ENCODE measurements around the gene ELAVL2. TPM values are rescaled to one million over a fixed set of nuclear protein-coding genes. Genes with fewer than 3 reads are reported as not detected.
"Not testable (repeated sequence)": the region's sequence is repeated elsewhere in the genome, so short reads cannot be mapped to it uniquely, and the experiment has no call there.

The ELAVL2 gene
- total RNA-seq, 1 donor from 2014 or later: 1.8 TPM

DNA sequence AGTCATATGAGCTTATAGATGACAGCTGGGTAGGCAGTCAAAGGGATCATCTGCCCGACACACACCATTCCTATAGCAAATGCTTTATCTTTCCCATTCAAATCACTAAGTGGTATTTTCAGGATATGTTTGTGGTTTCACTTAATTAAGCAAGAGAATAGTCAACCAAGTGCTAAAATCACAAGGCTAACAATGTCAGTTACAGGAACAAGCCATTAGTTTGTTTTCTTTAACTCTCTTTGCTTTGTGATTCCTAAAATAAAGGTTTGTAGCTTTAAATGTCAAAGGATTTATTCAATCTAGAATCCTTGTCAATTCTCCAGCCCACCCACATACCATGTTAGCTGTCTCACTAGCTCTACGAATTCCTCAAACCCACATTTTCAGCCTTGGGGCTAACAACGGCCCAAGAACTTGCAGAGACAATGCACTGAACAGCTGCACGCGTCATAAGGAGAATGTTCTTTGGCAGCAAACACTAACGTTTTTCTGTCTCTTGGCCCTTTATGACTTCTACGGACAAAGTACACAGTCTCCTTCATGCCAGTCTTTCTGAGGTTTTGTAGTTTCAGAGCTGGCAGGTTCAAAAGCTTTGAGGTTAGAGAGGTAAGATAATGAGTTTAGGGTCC, 56.6 kb downstream of the ELAVL2 start:
- DNase-seq: peak; percentile 44

- DNase-seq: no peak
Observed at GRCh38 chr9:23768861-23769260, 57.2 kb downstream of the ELAVL2 start.

GRCh38 chr9:23766613-23767012, 59.4 kb downstream of the ELAVL2 start:
- peak; percentile 16 for DNase-seq

- DNase-seq: no peak
Observed at GRCh38 chr9:23765561-23765960, 60.5 kb downstream of the ELAVL2 start.

DNA sequence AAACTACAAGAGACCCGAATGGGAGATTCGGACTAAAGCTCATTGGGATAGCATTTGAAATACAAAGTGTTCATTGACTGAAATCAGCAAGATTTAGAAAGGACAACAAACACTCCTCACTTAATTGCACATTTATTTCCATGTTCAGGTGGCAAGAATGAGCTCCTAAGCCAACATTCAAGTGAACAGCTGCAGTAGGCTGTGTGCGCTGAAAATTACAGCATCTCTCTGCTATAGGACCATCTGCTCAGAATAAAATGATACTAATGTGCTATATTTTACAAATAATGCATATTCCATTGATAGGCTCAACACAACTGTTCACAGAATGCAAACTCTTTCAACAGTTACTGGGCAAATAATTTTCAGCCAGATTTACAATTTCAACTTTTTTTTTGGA, 61.8 kb downstream of the ELAVL2 start:
- DNase-seq: no peak

DNA sequence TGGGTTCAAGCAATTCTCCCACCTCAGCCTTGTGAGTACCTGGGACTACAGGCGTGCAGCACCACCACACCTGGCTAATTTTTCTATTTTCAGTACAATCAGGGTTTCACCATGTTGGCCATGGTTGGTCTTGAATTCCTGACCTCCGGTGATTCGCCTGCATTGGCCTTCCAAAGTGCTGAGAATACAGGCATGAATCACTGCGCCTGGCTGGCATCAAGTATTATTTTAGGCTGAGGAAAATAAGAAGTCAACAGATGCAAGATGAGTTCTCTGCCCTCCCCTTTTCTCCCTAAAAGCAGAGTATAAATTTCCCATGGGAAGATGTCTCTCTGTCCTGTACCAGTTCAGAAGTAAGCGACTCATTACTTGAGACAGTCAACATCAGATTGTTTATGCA, 71.5 kb downstream of the ELAVL2 start:
- no peak for DNase-seq

DNA sequence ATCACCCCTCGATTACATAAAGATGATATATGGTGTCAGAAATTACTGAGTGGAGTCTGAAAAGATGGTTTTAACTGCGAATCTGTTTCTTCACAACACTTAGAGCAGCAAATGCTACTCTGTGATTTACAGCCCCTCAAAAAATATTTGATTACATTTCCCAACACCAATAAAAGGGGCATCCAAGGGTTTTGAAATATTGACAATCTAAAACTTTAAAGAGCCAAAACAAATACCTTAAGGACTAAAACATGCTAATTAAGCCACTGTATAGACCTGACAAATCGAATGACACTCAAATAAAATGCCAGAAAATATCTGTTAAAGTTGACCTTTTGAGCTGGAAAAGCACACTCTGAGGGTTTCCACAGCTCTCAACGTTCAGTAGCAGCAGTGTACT, 73.2 kb downstream of the ELAVL2 start:
- no peak for DNase-seq

- no peak for DNase-seq
Observed at GRCh38 chr9:23751633-23752032, 74.4 kb downstream of the ELAVL2 start.

DNA sequence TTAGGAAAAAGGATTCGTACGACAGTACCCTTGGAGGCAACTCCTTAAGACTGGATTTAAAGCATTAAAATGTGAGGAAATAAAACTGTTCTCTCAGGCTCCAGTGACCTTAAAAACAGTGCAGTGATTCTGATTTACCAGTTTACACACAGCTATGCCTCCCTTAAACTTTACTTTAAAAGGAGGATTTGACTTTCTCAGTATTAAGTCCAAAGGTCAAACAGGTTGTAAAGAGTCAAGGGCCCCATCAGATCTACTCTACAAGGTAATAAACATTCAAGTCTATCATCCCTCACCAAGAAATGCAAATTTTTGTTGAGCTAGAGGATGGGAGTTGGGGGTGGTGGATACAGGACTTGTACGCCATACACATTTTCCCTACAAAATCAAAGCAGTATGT, 75.2 kb downstream of the ELAVL2 start:
- no peak for DNase-seq

GRCh38 chr9:23747088-23748075, 78.7 kb downstream of the ELAVL2 start:
- DNase-seq: peak; percentile 23

- DNase-seq: no peak
Observed at GRCh38 chr9:23746317-23746716, 79.7 kb downstream of the ELAVL2 start.

GRCh38 chr9:23743036-23743435, 83.0 kb downstream of the ELAVL2 start:
- DNase-seq: no peak

DNA sequence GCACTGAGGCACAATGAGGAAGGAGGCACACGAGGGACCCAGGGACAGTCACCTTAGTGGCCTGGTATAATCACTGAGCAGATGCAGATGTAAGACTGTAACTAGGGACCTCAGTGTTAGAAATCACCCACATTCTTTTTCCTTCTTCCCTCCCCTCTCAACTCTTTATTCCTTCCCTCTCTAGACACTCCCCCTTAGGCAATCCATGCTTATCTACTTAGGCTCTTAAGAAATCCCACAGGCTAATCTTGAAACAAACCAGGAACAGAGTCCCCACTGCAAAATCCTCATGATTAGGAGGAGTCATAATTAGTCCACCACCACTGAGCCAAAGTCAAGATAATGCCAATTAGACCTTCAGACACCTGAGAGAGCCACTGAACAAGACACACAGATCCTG, 84.7 kb downstream of the ELAVL2 start:
- DNase-seq: no peak

DNA sequence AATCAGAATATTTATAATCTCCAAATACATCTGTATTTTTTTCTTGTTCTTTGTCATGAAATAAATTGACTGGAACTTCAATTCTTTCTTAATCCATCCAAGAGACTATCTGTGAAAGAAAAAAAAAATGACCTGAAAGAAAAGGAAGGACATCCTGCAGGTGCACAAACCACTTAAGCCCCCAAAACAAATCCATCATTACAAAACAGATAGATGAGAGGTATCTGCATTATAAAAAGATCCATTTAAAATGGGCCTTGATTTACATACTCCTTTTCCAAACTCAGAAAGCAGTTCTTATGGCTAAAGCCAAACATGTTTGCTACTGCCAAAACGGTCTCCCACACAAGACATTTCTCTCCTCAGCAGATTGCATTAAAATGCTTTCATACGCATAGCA, 85.5 kb downstream of the ELAVL2 start:
- DNase-seq: no peak

GRCh38 chr9:23739753-23740152, 86.3 kb downstream of the ELAVL2 start:
- no peak for DNase-seq

GRCh38 chr9:23736293-23736692, 89.7 kb downstream of the ELAVL2 start:
- no peak for DNase-seq

GRCh38 chr9:23733495-23734078, 92.5 kb downstream of the ELAVL2 start:
- DNase-seq: no peak

GRCh38 chr9:23731353-23731752, 94.7 kb downstream of the ELAVL2 start:
- no peak for DNase-seq

DNA sequence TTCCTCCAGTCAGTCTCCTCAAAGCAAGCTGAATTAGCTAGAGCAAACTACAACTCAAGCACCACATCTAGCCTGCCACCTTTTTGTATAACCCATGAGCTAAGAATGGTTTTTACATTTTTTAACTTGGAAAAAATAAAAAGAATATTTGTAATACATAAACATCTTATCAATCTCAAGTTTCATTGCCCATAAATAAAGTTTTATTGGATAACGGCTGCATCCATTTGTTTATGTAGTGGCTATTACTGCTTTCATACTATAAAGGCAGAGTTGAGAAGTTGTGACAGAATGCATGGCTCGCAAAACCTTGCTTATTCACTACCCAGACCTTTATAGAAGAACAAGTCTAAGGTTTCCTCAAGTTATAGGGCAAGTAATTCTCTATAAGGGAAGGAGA, 95.7 kb downstream of the ELAVL2 start:
- no peak for DNase-seq

GRCh38 chr9:23728736-23729135, 97.3 kb downstream of the ELAVL2 start:
- no peak for DNase-seq

DNA sequence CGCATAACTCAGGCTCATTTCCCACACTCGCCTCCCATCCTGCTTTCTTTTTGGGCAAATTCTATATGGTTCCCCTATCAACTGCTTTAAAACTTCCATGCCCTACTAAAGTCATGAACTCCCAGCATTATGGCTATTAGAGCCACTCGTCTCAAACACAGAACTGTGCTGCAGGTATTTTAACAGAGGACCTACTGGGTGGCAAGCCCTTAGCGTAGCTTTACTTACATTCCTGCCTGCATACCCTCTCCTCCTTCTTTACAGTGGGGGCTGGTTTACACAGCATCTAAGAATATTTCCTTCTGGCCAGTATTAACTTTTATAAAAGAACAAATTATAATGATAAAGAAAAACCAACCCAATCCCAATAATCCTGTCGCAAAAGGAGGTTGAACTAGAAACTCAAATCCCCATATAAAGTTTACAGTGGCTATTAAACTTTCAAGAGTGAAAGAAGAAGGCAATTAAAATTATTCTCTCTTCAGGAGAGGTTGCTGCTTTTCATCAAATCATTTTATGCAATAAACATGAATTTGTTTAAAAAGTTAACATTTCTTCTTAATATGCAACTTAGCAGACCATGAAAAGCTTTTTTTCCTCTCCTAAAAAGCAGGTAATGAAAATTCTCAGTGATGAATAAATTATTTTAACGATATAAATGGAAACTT, 100.6 kb downstream of the ELAVL2 start:
- no peak for DNase-seq

DNA sequence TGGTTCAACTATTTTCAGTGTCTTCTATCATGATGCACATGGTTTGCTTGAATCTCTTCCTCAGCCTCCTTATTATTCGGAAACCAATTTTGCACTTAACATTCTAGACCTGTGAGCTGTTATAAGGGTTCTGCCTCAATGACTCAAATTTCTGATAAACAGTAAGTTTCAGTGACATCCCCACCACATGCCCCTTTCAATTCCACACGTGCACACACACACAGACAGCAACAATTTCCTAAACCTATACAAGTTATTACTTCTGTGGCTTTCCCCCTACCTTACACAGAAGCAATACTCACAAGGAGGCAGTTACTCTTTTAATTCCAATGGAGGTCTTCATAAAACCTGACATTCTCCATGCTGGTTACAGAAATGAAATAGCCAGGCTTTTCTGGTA, 102.4 kb downstream of the ELAVL2 start:
- DNase-seq: no peak

- not testable (repeated sequence) for DNase-seq
Observed at GRCh38 chr9:23723048-23723447, 103.0 kb downstream of the ELAVL2 start.
